Kidney (tissue), 14 donors: ENCODE results near the gene TPSB2. TPM values are rescaled to one million over a fixed set of nuclear protein-coding genes. Genes with fewer than 3 reads are reported as not detected.
A peak's percentile ranks its signal among the peaks of the same experiment; 100 is the strongest.
"Not testable (repeated sequence)": the region's sequence is repeated elsewhere in the genome, so short reads cannot be mapped to it uniquely, and the experiment has no call there.

Experiments used
- DNase-seq, 5 donors: peaks; one replicate each; pipeline ENCODE4 v3.0.0-alpha.2; 2013 to 2020
- FAIRE-seq: peaks from 2 replicates; lab custom pipeline; 2012; peaks lifted over from hg19 to GRCh38; lab: Jason Lieb, UNC
- H3K27ac ChIP-seq, 2 donors: one replicate each; pipeline ENCODE4 v1.7.0; 2013; ENCODE audit warnings: low read depth in 2 of 2, low read length in 2 of 2, inconsistent platforms in 1 of 2
- H3K27me3 ChIP-seq: one replicate; pipeline ENCODE4 v1.7.1; 2013; ENCODE audit warnings: low read length, inconsistent platforms; ENCODE audit not compliant: control insufficient read depth, insufficient read depth
- H3K36me3 ChIP-seq, 3 donors: one replicate each; pipeline versions ENCODE4 v1.7.0 to v1.7.1; 2013; ENCODE audit warnings: low read length in 3 of 3, control low read depth in 1 of 3, inconsistent platforms in 1 of 3; ENCODE audit not compliant: insufficient read depth in 3 of 3, control insufficient read depth in 2 of 3
- H3K4me1 ChIP-seq, 3 donors: one replicate each; pipeline versions ENCODE4 v1.7.0 to v1.7.1; 2013; ENCODE audit warnings: low read length in 3 of 3, inconsistent platforms in 1 of 3, low read depth in 1 of 3; ENCODE audit not compliant: control insufficient read depth in 2 of 3, insufficient read depth in 2 of 3
- H3K4me3 ChIP-seq, 3 donors: one replicate each; pipeline versions ENCODE4 v1.7.0 to v1.8.1; 2013; ENCODE audit warnings: low read length in 3 of 3, control low read depth in 1 of 3, inconsistent platforms in 1 of 3
- H3K9ac ChIP-seq, 3 donors: one replicate each; pipeline versions ENCODE4 v1.7.0 to v1.7.1; 2013; ENCODE audit warnings: low read length in 3 of 3, control low read depth in 1 of 3, inconsistent platforms in 1 of 3
- H3K9me3 ChIP-seq, 3 donors: one replicate each; pipeline versions ENCODE4 v1.7.0 to v1.7.1; 2013; ENCODE audit warnings: low read length in 3 of 3, control low read depth in 1 of 3, inconsistent platforms in 1 of 3; ENCODE audit not compliant: control insufficient read depth in 2 of 3, insufficient read depth in 1 of 3
- intact Hi-C: fragments of 100-400 bp; cut with DNase I; formaldehyde crosslinking; loops from one replicate; pipeline ENCODE4 v1.11.1; 2022
- polyA plus RNA-seq: library from polyadenylated mRNA; stranded (reverse); fragments of 350-450 nt; fragmentation: Illumina TruSeq; extraction: RNeasy Lipid Tissue Mini Kit (QIAGEN cat#74804); gene quantifications from one replicate; pipeline ENCODE4 v1.2.3, GENCODE V29; 2014; ENCODE audit warnings: low read depth, low replicate concordance; ENCODE audit not compliant: insufficient read depth
- total RNA-seq: library from RNA; stranded (reverse); fragmentation: NEBNext Ultra II Directional; extraction: Animal tissue kit (Norgen Biotek cat#: 25700); gene quantifications from one replicate; pipeline ENCODE4 v1.2.1, GENCODE V29; 2021
- TF ChIP-seq, protein P1 (sequence below): IDR thresholded peaks from 3 replicates; pipeline ENCODE4 v1.5.1; 2012; ENCODE audit warnings: mild to moderate bottlenecking, moderate library complexity, borderline replicate concordance; ENCODE audit not compliant: insufficient read depth; ENCODE audit errors: extremely low read depth
- donor health status: control.
- donor health status: control.
- donor health status: control.
- donor health status: control.
- donor health status: control.
- donor health status: DM: yes; HTN: yes; CAD: no.
- donor health status: Normal renal cell carcinoma (clear cell type).

The TPSB2 gene
- total and polyA plus RNA-seq, 2 donors from 2014 or later, result 141 TPM; not detected in 1

DNA sequence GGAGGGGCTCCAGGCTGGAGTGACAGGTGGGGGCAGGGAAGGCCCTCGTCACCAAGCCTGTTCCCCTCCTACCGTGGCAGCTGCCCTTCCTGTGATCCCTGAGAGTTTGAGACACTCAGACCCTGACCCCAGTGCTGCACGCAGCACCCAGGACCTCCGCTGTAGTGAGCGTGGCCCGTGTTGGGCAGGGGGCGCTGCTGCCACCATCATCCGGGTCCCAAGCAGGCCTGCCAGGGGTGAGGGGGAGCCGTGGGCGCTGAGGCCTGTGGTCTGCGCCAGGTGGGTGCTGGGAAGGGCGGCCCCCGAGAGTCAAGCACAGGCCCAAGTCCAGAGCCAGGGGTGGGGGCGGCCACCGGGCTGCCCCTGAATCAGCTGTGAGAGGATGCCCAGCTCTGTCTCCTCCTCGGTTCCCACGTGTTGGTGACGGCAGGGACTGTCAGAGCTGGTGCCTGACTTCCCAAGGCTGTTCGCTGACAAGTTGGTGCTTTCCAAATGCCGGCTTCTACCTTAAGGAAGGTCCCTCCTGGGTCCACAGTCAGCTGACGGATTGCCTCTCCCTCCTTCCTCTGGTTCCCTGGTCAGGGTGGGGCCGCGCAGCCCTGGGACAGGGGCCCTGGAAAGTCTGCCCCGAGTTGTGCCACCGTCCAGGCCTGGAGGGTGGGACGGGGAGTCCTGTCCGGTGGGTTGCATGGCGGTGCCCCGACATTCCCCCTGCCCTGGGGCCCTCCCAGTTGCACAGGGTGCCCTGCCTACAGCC is 36.0 kb downstream of the TPSB2 start:
- H3K27me3 ChIP-seq, result no peaks in the 10 kb centered on the region
- FAIRE-seq (no peak), DNase-seq (no peak)
- peak overlapping the region in 1 of 2 donors; percentile 26 for H3K27ac ChIP-seq
- no peaks in the 10 kb centered on the region for H3K9me3 ChIP-seq
- TF ChIP-seq, protein P1, sequence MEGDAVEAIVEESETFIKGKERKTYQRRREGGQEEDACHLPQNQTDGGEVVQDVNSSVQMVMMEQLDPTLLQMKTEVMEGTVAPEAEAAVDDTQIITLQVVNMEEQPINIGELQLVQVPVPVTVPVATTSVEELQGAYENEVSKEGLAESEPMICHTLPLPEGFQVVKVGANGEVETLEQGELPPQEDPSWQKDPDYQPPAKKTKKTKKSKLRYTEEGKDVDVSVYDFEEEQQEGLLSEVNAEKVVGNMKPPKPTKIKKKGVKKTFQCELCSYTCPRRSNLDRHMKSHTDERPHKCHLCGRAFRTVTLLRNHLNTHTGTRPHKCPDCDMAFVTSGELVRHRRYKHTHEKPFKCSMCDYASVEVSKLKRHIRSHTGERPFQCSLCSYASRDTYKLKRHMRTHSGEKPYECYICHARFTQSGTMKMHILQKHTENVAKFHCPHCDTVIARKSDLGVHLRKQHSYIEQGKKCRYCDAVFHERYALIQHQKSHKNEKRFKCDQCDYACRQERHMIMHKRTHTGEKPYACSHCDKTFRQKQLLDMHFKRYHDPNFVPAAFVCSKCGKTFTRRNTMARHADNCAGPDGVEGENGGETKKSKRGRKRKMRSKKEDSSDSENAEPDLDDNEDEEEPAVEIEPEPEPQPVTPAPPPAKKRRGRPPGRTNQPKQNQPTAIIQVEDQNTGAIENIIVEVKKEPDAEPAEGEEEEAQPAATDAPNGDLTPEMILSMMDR, result no peak
- H3K4me1 ChIP-seq, result peaks cover 0 to 21% (median 9%) of the 10 kb centered on the region in 3 donors
- no peaks in the 10 kb centered on the region for H3K36me3 ChIP-seq
- H3K4me3 ChIP-seq, result no peak overlapping the region
- intact Hi-C loops, result no loop called here
- peak overlapping the region in 1 of 3 donors; percentile 7 for H3K9ac ChIP-seq

DNA sequence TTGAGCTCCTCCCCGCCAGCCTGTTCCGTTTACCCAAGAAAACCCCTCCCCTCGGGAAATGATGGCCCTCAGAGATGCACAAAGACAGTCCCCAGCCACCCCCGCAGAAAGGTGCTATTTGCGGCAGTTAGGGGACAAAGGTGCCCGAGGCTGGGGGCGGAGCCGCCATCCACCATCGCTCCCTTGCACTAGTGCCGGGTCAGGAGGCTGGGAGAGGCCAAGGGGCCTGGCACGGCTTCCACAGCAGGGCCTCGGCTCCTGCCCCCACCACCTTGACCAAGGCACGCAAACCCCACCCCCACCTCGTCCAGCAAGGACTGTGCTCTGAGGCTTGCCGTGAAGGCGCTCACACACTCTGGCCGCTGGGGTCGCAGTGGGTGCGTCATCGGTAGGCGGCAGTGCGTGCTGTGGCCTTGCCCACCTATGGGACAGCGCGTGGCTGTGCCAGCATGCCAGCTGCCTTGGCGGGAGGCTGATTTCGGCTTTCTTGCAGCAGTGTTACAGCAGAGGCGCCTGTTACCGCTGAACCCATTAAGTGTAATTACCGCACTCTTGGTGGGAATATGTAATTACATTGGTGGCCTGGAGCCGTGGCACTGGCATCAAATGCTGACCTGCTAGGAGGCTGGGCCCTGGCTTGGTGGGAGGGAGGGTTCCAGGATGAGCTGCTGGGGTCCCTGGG is 36.7 kb downstream of the TPSB2 start:
- Histone ChIP-seq H3K27me3 (no peaks in the 10 kb centered on the region), H3K36me3 (no peaks in the 10 kb centered on the region), H3K4me3 (no peak overlapping the region), H3K9ac (peak overlapping the region in 1 of 3 donors; percentile 19), H3K9me3 (no peaks in the 10 kb centered on the region), H3K27ac (peak overlapping the region; percentile 13 to 26), H3K4me1 (peaks cover 0 to 21% (median 9%) of the 10 kb centered on the region in 3 donors)
- DNase-seq (peak in 3 of 5 donors; percentile 40 to 60 (median 50)), FAIRE-seq (no peak)
- intact Hi-C loops, result no loop called here
- TF ChIP-seq, protein P1, result peak; percentile 16

DNA sequence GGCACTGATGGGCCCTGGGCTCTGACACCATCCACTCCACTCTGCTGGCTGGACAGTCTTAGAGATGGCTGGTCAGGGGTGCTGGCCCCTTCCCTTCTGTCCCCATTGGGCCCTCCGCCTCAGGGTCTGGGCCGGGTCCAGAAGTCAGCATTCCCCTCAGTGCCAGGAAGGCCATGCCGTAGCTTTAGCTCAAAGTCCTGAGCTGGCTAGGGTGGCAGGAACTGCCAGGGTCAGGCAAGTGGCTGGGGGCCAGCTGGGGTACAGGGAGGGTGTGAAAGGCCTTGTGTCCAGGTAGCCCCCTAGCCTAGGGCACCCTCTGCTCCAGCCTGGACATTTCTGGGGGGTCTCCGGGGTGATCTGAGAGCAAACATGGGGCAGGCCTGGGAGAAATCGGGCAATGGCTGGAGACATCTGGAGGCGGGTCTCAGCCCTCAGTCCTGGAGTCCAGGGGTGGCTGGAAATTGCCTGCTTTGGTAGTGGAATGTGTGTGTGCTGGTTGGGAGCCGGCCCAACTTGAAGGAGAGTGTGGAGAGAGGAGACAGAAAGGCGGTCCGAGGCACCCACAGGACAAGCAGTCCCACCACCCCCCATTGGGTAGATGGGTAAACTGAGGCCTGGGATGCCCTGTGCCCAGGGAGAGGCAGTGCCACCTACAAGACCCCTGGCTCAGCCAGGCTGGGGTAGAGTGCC is 37.5 kb downstream of the TPSB2 start:
- Histone ChIP-seq H3K9ac (peak overlapping the region in 1 of 3 donors; percentile 19), H3K27ac (peak overlapping the region; percentile 13 to 26), H3K4me3 (no peak overlapping the region), H3K4me1 (peaks cover 0 to 21% (median 9%) of the 10 kb centered on the region in 3 donors), H3K27me3 (no peaks in the 10 kb centered on the region), H3K9me3 (no peaks in the 10 kb centered on the region), H3K36me3 (no peaks in the 10 kb centered on the region)
- no peak for FAIRE-seq
- DNase-seq, result no peak
- intact Hi-C loops, result no loop called here
- TF ChIP-seq, protein P1, result no peak

DNA sequence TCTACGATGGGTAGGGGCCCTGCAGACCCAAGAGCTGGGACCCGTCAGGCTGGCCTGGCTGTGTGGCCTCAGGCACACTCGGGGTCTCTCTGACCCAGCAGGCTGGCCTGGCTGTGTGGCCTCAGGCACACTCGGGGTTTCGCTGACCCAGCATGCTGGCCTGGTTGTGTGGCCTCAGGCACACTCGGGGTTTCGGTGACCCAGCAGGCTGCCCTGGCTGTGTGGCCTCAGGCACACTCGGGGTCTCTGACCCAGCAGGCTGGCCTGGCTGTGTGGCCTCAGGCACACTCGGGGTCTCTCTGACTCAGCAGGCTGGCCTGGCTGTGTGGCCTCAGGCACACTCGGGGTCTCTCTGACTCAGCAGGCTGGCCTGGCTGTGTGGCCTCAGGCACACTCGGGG is 39.2 kb downstream of the TPSB2 start:
- H3K27me3 ChIP-seq, FAIRE-seq, H3K36me3 ChIP-seq, H3K9ac ChIP-seq, DNase-seq, H3K4me3 ChIP-seq, intact Hi-C loops, H3K27ac ChIP-seq, H3K9me3 ChIP-seq: not testable (repeated sequence)
- peaks cover 0 to 19% (median 9%) of the 10 kb centered on the region in 3 donors for H3K4me1 ChIP-seq
